ENCODE results near the gene CTDSPL2.
"Not testable (repeated sequence)": the region's sequence is repeated elsewhere in the genome, so short reads cannot be mapped to it uniquely, and the experiment has no call there.

CTDSPL2 gene

GRCh38 chr15:44426975-44427755 lies at the start of gene CTDSPL2:
Gene CTDSPL2 (plus strand): TSS chr15:44427629. CDS start chr15:44459015, 31,386 bp downstream.
- peak; percentile 98 for DNase-seq

DNA sequence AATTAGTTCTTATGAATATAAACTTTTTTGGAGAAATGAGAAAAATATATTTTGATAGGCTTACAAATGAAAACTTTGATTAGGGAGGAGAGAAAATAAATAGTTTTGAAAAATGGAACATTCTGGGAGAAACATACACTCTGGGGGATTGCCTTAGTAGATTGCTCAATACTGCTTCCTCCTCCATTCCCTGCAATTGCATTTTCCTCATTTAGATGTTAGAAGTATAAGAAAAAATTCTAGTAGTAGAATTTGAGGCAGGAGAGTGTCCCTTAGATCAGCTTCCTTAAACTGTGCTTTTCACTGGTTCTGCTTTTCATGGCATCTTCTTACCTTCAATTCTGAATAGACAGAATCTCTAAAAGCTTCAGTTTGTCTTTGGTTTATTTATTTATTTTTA lies 46.2 kb upstream of the CTDSPL2 start:
- no peak for DNase-seq

DNA sequence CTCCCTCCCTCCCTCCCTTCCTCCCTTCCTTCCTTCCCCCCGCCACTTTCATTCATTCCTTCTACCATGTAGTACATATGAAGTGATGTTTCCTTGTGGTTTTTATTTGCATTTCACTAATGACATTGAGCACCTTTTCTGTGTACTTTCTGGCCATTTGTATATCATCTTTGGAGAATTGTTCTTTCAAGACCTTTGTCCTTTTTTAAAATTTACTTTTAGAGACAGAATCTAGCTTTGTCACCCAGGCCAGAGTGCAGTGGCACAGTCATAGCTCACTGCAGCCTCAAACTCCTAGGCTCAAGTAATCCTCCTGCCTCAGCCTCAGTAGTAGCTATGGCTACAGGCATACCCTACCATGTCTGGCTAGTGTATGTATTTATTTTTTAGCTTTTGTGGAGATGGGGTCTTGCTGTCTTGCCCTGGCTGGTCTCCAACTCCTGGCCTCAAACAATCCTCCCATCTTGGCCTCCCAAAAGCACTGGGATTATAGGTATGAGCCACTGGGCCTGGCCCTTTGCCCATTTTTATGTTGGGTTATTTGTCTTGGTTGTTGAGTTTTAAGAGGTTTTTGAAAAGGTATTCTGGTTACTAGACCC lies 42.0 kb upstream of the CTDSPL2 start:
- no peak for DNase-seq

DNA sequence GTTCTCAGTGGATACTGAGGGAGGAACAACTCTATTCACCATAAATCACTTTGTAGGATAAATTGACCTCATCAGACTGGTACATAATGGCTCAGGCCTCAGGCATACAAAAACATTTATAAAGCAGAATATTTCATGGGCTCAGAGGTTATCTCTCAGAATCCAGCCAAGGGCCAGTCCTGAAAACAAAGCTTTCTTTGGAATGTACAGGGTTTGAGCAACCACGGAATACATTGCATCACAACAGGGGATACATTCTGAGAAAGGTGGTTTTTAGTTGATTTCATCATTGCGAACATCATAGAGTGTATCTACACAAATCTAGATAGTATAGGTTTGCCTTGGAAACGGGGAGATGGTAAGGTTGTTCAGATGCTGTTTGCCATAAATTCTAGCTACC lies 33.4 kb upstream of the CTDSPL2 start:
- no peak for DNase-seq

DNA sequence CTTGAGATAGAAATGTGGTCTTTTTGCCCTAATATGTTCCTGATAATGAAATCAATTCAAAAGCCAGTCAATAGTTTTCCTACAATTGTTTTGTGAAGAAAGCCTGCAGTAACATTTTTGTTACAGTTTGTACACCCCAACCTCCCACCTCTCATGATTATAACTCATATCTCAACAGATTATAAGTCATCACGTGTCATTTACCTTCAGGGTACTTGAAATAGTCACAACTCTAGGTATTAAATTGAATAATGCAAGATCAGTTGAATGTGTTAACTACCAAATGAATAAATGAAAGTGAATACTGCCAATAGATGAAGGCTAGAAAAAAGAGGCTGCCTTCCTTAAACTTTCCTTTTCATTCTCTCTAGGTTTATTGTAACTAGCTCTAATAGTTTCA lies 32.9 kb upstream of the CTDSPL2 start:
- no peak for DNase-seq

DNA sequence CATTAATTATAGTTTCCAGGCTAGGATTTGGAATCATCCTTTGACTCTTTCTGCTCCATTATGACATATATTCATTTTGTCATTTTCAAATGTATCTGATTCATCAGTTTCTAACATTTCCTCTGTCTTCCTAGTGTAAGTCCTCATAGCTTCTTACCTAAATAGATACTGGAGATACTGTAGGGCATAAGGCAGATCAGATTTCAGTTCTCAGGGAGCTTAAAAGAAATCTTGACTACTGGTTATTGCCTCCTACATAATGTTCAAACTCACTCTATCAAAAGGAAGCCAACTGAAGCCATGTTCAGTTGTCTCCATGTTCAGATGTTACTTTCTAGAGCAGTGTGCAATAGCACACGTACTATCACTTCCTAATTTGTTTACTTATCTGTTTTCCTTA lies 29.6 kb upstream of the CTDSPL2 start:
- DNase-seq = no peak

- no peak for DNase-seq
Observed at GRCh38 chr15:44414001-44414400, 13.4 kb upstream of the CTDSPL2 start.

- no peak for DNase-seq
Observed at GRCh38 chr15:44427756-44428724, 611 bp downstream of the CTDSPL2 start.

- no peak for DNase-seq
Observed at GRCh38 chr15:44435893-44436667, 8.7 kb downstream of the CTDSPL2 start.

- DNase-seq = no peak
Observed at GRCh38 chr15:44438402-44438801, 11.0 kb downstream of the CTDSPL2 start.

DNA sequence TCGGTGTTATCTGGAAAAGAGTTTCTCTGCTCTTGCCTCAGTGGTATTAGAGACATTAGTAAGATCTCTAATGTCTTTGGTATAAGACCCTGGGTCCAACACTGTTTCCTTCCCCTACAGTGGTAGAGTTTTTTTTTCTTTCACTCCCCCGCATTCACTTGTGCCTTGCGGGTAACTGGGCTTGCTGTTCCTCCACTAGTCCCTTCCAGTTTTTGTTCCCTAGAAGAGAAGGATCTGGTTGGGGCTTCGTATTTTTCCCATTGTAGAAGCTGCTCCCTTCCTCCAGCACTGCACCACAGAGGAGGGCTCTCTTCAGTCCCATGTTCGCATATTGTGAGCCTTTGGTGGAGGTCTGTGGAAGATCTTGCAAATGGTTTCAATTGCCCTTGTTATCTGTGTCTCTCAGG lies 13.7 kb downstream of the CTDSPL2 start:
- DNase-seq = no peak

DNA sequence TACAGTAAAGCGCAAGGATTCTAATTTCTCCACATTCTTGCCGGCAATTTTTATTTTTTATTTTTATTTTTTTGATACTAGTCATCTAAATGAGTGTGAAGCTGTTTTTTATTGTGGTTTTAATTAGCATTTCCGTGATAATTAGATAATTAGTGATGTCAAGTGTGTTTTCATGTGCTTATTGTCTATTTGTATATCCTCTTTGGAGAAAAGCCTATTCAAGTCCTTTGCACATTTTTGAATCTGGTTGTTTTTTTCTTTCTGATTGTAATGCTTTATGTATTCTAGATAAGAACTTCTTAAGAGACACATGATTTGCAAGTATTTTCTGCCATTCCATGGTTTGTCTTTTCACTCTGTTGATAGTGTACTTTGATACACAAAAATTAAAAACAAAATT lies 16.1 kb downstream of the CTDSPL2 start:
- DNase-seq = no peak

DNA sequence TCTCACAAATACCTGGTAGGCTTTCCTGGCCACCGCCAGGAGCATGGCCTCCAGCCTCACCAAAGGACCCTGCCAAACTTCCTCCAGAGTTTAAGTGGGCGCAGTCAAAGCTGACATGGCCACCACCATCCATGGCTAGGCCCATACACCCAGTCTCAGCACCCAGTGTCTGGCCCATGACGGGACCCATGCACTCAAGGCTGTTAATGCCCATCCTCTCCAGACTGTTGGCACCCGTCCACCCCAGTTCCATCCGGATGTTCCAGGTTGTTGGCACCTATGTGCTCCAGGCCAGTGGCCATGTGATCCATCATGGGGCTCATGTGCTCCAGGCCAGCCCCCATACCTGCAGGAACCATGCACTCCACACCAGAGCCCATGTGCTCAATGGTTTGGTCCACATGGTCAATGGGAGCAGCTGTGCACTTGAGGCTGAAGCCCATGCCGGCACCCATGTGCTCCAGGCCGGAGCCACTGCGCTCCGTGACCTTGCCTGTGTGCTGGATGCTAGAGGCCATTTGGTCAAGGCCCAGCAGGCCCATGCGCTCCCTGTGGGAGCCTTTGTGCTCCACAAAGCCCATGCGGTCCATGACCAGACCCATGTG lies 20.4 kb downstream of the CTDSPL2 start:
- no peak for DNase-seq

GRCh38 chr15:44450172-44450571 lies 22.7 kb downstream of the CTDSPL2 start:
- no peak for DNase-seq

DNA sequence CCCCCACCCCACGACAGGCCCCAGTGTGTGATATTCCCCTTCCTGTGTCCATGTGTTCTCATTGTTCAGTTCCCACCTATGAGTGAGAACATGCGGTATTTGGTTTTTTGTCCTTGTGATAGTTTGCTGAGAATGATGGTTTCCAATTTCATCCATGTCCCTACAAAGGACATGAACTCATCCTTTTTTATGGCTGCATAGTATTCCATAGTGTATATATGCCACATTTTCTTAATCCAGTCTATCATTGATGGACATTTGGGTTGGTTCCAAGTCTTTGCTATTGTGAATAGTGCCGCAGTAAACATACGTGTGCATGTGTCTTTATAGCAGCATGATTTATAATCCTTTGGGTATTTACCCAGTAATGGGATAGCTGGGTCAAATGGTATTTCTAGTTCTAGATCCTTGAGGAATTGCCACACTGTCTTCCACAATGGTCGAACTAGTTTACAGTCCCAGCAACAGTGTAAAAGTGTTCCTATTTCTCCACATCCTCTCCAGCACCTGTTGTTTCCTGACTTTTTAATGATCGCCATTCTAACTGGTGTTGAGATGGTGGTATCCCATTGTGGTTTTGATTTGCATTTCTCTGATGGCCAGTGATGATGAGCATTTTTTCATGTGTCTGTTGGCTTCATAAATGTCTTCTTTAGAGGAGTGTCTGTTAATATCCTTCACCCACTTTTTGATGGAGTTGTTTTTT lies 26.3 kb downstream of the CTDSPL2 start:
- DNase-seq = not testable (repeated sequence)

- no peak for DNase-seq
Observed at GRCh38 chr15:44458429-44458828, 31.0 kb downstream of the CTDSPL2 start.

- no peak for DNase-seq
Observed at GRCh38 chr15:44468709-44469385, 41.4 kb downstream of the CTDSPL2 start.

DNA sequence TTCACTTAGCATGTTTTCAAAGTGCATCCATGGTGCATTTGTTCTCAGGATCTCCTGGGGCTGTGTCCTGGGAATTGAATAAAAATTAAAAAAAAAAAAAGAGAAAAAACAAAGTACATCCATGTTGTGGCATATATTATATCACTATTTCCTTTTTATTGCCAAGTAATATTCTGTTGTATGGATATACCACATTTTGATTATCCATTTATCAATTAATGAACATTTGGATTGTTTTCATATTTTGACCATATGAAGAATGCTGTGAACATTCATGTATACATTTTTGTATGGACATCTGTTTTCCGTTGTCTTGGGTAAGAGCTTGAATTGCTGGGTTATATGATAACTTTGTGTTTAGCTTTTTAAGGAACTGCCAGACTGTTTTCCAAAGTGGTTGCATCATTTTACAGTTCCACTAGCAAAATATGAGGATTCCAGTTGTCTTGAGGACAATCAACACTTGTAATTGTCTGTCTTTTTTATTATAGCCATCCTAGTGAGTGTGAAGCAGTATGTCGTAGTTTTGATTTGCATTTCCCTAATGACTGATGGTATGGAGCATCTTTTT lies 44.5 kb downstream of the CTDSPL2 start:
- DNase-seq = no peak

- no peak for DNase-seq
Observed at GRCh38 chr15:44479343-44479742, 51.9 kb downstream of the CTDSPL2 start.

- DNase-seq = no peak
Observed at GRCh38 chr15:44482090-44482489, 54.7 kb downstream of the CTDSPL2 start.

- no peak for DNase-seq
Observed at GRCh38 chr15:44485880-44486279, 58.5 kb downstream of the CTDSPL2 start.
